ENCODE results near the gene SLC25A13.

SLC25A13 gene

DNA sequence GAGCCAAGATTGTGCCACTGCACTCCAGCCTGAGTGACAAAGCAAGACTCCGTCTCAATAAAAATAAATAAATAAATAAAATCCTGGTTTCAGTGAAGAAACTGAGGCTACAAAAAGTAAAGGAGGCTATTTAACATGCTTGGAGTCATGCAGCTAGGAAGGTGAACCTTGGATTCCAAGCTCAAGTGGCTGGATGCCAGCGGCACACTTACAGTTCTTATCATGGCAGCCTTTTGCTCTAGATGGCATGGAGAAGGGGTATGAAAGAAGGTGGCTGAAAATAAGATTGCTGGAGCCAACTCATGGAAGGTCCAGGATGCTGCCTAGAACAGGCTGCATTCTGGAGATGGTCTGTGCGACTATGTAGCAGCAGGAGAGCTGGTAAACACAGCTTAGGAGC, 170.0 kb downstream of the SLC25A13 start:
- no peak for FAIRE-seq

DNA sequence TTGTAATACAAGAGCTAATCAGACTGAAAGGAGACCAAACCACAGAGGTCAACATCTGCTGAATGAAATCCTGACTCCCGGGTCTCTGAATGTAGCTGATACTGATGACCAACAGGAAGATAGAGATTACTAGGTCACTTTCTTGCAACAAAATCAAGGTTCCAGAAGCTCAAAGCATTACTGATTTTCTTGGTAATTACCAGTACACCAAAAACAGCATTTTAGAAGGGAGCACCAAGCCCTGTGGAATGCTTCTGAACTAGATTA, 177.7 kb downstream of the SLC25A13 start:
- no peak for FAIRE-seq

DNA sequence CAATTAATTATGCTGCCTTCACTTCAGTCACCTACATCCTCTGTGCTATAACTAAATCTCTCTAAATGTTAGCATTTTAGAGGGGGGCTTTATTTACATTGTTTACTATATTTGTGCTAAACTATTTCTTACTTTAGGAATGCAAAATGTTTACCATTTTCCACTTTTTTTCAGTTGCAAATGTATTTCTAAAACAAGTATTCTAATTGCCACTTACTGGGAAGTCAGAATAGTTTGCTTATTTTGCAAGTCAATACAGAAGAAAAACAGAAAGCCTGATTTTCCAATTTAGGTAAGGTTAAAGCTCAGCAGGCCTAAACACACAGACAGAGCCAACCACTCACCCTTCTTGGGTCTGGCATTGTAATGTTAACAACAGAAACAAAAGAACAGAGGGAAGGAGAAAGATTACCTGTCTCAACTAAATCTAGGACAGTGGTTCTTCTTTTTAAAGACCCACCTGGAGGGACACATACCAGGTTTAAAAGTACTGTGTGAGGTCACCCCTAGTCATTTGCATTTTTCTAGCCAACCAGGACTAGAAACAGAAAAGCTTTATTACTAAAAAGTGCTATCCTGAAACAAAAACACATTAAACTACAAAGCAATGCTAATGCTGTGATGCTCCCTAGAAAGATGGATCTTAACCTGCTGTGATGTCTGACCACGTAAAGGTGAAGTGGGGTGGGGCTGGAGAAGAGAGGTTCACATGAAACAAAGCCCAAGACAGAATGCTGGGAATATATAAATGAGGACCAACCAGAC, 178.2 kb downstream of the SLC25A13 start:
- no peak for FAIRE-seq

GRCh38 chr7:96136600-96137239, 185.2 kb downstream of the SLC25A13 start:
- no peak for FAIRE-seq

DNA sequence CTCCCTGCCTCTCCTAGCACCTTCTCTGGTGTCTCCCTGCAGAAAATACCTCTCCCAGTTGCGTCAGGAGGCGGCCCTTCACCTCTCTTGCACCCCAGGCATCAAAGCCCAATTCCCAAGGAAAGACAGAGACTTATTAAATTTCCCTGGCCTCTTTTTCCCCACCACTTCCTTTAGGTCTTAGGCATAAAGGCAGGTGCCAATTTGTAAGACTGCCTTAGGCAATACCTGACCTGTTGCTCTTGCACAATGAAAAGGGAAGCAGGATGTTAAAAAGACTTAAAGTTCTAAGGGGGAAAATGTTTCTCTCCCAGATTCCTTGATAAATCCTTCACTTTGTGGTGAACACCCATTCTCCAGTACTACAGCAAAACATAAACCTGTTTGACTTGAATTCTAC, 186.7 kb downstream of the SLC25A13 start:
- no peak for FAIRE-seq

DNA sequence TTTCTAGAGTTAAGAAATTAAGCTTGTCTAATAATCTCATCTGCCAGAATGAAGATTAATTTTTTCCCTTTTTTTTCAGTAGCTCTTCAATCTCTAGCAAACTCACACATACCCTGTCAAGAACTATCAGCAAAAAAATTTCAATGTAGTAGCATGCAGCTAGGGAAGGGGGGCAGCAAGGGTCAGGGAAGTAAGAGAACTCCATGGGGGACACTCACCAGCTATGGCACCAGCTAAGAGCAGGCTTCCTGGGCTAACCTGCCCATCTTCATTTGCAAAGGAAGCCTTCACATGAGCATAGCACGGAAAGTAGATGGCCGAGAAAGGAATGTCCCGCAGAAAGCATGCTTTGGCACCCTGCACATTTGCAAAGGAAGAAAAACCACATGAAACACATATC, 190.4 kb downstream of the SLC25A13 start:
- no peak for FAIRE-seq

- no peak for FAIRE-seq
Measured at GRCh38 chr7:96127746-96128145, 194.2 kb downstream of the SLC25A13 start.

DNA sequence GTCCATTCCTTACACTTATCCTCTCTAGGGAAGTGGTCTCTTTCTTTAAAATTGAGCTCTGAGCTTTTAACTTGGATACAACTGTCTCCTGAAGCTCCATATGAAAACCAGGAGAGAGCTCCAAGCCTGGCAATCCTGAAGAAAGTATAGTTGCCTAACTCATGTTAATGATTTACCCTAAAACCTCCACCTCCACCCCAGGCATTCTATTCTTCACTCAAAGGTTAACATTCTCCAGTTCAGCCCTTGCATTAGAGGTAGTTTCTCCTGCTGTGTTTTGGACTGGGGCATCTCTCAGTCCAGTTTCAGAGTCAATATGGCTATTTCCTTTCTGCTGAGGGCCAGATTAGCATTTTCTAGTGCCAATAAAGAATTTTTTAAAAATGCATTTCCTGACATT, 195.5 kb downstream of the SLC25A13 start:
- FAIRE-seq, result no peak

GRCh38 chr7:96122746-96123145, 199.2 kb downstream of the SLC25A13 start:
- no peak for FAIRE-seq

DNA sequence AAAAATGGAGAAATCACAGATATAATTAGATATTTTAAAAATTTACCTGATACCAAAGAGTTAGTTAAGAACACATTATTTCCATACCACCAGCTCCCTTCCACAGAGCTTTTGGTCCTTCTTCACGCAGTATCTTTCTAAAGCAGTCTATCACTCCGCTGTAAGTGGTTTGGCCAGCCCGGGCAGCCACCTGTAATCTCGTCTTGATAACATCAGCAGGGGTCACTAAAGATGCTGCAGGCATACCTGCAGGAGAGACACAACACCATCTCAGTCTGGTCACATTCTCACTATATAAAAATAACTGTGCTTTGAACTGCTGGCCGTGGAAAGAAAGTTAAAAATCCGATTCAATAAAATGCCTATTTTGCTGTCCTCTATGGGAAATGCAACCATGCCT, 200.1 kb downstream of the SLC25A13 start:
- FAIRE-seq, result no peak

DNA sequence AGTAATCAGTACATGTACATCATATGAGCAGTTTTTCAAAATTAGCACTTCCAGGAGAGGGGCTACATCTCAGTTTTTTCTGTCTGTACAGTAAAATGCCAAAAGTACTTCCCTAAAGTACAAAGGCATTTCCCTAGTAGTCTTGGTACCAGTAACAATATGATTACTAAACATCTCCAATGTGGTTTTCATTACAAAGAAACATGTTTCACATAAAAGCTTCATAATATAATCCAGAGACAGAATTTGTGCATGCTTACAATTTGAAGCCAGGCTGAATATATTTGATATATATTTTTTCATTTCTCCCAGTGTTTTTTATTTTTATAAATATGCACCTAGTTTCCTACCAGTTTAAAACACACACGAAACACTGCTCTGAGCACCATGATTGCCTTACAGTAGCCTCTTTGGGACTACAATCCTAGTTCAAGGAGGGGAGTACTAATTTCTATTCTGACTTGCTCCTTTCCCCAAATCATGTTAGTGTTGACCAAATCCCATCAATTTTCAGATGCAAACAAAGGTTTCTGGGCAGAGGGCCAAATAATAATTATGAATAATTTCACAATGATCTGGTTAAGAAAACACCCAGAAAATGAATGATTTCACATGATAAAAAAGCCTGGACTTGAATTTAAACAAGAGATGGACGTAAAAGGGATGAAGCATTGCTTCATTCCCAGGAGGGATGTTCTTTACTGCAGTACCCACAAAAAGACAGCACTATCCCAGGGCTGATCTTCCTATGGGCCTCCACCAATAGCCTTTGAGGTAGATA, 201.3 kb downstream of the SLC25A13 start:
- no peak for FAIRE-seq

GRCh38 chr7:96118449-96119001, 203.4 kb downstream of the SLC25A13 start:
- FAIRE-seq, result no peak

- FAIRE-seq, result no peak
Measured at GRCh38 chr7:96116173-96116572, 205.7 kb downstream of the SLC25A13 start.

DNA sequence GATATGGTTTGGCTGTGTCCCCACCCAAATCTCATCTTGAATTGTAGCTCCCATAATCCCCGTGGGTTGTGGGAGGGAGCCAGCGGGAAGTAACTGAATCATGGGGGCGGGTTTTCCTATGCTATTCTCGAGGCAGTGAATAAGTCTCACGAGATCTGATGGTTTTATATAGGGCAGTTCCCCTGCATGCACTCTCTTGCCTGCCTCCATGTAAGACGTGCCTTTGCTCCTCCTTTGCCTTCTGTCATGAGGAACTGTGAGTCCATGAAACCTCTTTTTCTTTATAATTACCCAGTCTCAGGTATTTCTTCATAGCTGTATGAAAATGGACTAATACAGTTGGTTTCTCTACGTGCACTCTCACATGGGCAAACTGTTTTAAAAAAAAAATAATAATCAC, 207.7 kb downstream of the SLC25A13 start:
- no peak for FAIRE-seq

GRCh38 chr7:96111405-96111804, 210.5 kb downstream of the SLC25A13 start:
- FAIRE-seq, result peak; percentile 32

DNA sequence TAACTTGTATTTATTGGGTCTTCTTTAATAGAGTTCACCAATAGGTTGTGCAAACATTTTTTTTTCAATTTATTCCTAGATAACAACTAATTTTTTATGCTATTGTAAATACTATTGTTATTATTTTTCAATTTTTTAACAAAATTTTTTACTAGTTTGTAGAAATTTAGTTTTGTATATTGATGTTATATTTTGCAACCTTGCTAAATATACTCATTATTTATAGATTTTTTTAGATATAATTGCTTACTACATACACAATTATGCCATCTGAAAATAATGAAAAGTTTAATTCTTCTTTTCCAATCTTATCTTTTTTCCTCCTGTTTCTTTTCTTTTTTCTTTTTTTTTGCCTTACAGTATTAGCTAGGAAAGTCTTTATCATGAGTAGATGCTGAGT, 216.9 kb downstream of the SLC25A13 start:
- FAIRE-seq, result peak; percentile 91

- no peak for FAIRE-seq
Measured at GRCh38 chr7:96102096-96102811, 219.6 kb downstream of the SLC25A13 start.

DNA sequence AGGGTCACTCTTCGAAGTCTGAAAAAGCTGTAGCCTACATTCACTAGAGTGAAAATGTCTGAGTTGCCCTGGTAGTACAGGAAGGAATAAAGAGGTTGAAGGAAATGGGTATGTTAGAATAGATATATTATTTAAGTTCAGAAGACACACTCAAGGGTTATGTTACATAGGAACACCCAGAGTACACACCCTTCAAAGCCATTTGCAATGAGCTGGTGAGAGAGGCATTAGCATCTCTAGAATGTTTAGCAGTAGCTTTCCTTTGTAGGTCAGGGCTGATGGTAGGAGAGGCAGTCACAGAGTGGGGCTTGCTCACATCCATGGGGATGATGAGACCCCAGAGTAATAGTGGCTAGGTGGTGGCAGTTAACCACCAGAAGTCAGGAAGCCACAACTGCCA, 221.2 kb downstream of the SLC25A13 start:
- FAIRE-seq, result no peak

GRCh38 chr7:96097835-96098234, 224.1 kb downstream of the SLC25A13 start:
- no peak for FAIRE-seq

- FAIRE-seq, result no peak
Measured at GRCh38 chr7:96093435-96093834, 228.5 kb downstream of the SLC25A13 start.

DNA sequence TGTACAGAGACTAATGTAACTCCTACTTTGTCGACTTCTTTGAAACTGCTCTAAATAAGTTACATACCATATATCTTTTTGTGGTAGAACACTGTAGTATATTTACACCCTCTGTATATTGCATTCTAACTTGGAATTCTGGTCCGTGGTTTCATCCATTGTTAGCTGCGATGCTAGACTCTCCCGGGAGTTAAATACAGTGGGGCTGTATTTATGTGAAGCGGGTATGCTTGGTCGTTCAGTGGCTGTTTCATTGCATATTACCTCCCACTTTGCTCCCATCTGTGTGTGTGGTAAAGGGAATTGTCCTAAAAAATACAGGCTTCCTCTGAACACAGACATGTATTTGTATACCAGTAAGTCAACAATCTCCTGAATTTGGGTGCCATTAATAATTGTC, 231.1 kb downstream of the SLC25A13 start:
- no peak for FAIRE-seq

DNA sequence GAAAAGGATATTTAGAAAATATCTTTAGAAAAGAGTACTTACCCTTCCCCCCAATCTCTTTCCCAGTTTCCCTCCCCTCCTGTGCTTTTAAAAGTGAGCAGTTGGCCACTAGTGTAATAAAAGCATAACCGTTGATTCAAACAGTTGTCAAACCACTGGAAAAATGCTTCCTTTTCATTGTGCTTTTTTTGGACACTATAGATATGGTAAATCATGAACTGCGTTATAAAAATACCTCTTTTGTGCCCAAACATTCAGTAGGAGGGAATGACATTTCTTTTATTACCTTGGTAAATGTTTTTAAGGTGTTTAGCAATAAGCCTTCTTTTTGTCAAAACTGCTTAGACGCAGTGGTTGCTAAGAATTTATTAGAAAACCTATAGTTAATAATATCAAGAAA, 232.4 kb downstream of the SLC25A13 start:
- no peak for FAIRE-seq

- FAIRE-seq, result no peak
Measured at GRCh38 chr7:96088579-96088978, 233.3 kb downstream of the SLC25A13 start.

All from A204.1 (cell line).